HCT116 (cell line): ENCODE data around the gene DYNLL2. TPM values are rescaled to one million over a fixed set of nuclear protein-coding genes. Genes with fewer than 3 reads are reported as not detected.

Experiments
- ATAC-seq: fragments of 200-7000 bp; cut with Tn5 transposase; 2 replicates; pipeline ENCODE4 v1.9.1; 2020; ENCODE audit warnings: mild to moderate bottlenecking, moderate library complexity
- BruUV-seq: library from RNA; stranded (reverse); fragments of 400-500 nt; replicated peaks from 2 replicates; lab custom pipeline; 2021; lab: Mats Ljungman, UMichigan
- CTCF ChIA-PET: fragments of 300-600 bp; sonication (Branson Sonifier 250); formaldehyde crosslinking; loops from one replicate; lab custom pipeline; 2021; ENCODE audit warnings: antibody characterized with exemption; lab: Charles Lee
- POLR2A ChIA-PET: fragments of 300-600, 350-600 bp; sonication (Branson Sonifier 250); formaldehyde crosslinking; loops from one replicate; lab custom pipeline; 2021; ENCODE audit warnings: antibody characterized with exemption; lab: Charles Lee
- RAD21 ChIA-PET, 2 experiments: fragments of 300-600 bp; sonication (Branson Sonifier 250); formaldehyde crosslinking; loops; one replicate each; lab custom pipeline; 2023; ENCODE audit warnings: low total read pairs in 2 of 2; ENCODE audit not compliant: uncharacterized antibody in 2 of 2, unreplicated experiment in 2 of 2, low non-redundant PET in 1 of 2; lab: Charles Lee
- DNase-seq: peaks from one replicate; pipeline ENCODE4 v3.0.0-alpha.2; 2010; ENCODE audit warnings: low read depth, low spot score
- H2AFZ ChIP-seq: fragments of 200-600 bp; shearing (Covaris generic), sonication (generic); 2 replicates; pipeline ENCODE4 v1.6.1; 2017; ENCODE audit warnings: low read depth, mixed run types, mixed read lengths, antibody characterized with exemption, low read length; ENCODE audit not compliant: poor library complexity, severe bottlenecking
- H3K27ac ChIP-seq: 2 replicates; pipeline ENCODE4 v1.5.1; 2012; ENCODE audit warnings: low read depth, low read length
- H3K27me3 ChIP-seq: fragments of 200-600 bp; sonication (generic); 2 replicates; pipeline ENCODE4 v1.6.1; 2016; ENCODE audit warnings: mixed run types, low read length, mixed read lengths; ENCODE audit not compliant: insufficient read depth
- H3K36me3 ChIP-seq, 2 experiments: fragments of 200-500 bp in 1 of 2; fragments of 200-600 bp in 1 of 2; sonication (Bioruptor generic) in 1 of 2; sonication (generic) in 1 of 2; 2 replicates each; pipeline versions ENCODE4 v1.5.1 to v1.6.1; 2014 to 2016; ENCODE audit warnings: low read length in 2 of 2, inconsistent platforms in 1 of 2, mixed read lengths in 1 of 2, mixed run types in 1 of 2; ENCODE audit not compliant: insufficient read depth in 2 of 2, control insufficient read depth in 1 of 2
- H3K4me1 ChIP-seq, 2 experiments: fragments of 200-600 bp in 1 of 2; sonication (generic) in 1 of 2; 2 replicates each; pipeline versions ENCODE4 v1.5.1 to v1.6.1; 2012 to 2017; ENCODE audit warnings: low read length in 2 of 2, inconsistent platforms in 1 of 2, mild to moderate bottlenecking in 1 of 2, mixed read lengths in 1 of 2, mixed run types in 1 of 2, moderate library complexity in 1 of 2; ENCODE audit not compliant: insufficient read depth in 2 of 2, control insufficient read depth in 1 of 2
- H3K4me2 ChIP-seq: fragments of 200-600 bp; sonication (generic); 2 replicates; pipeline ENCODE4 v1.6.1; 2017; ENCODE audit warnings: mixed run types, low read length, mixed read lengths
- H3K4me3 ChIP-seq, 2 experiments: fragments of 200-600 bp in 1 of 2; sonication (generic) in 1 of 2; replicated peaks in 1 of 2; 2 replicates each; pipeline ENCODE4 v1.5.1; 2011 to 2016; ENCODE audit warnings: low read length in 2 of 2, control low read depth in 1 of 2, low read depth in 1 of 2, mild to moderate bottlenecking in 1 of 2, mixed read lengths in 1 of 2, mixed run types in 1 of 2
- H3K79me2 ChIP-seq: fragments of 200-600 bp; sonication (generic); 2 replicates; pipeline ENCODE4 v1.6.1; 2017; ENCODE audit warnings: mild to moderate bottlenecking, mixed run types, low read length, moderate library complexity, mixed read lengths; ENCODE audit not compliant: insufficient read depth
- H3K9ac ChIP-seq: fragments of 200-600 bp; sonication (generic); 2 replicates; pipeline ENCODE4 v1.6.1; 2016; ENCODE audit warnings: low read length, mixed read lengths
- H3K9me2 ChIP-seq: fragments of 200-600 bp; sonication (generic), shearing (Covaris generic); 2 replicates; pipeline ENCODE4 v1.6.1; 2017; ENCODE audit warnings: mixed run types, mild to moderate bottlenecking, moderate library complexity; ENCODE audit not compliant: insufficient read depth
- H3K9me3 ChIP-seq, 2 experiments: fragments of 200-500 bp in 1 of 2; fragments of 200-600 bp in 1 of 2; sonication (Bioruptor generic) in 1 of 2; sonication (generic) in 1 of 2; 2 replicates each; pipeline ENCODE4 v1.6.1; 2014 to 2017; ENCODE audit warnings: low read length in 2 of 2, mixed read lengths in 2 of 2, inconsistent platforms in 1 of 2, low read depth in 1 of 2, mild to moderate bottlenecking in 1 of 2, mixed run types in 1 of 2, moderate library complexity in 1 of 2; ENCODE audit not compliant: control insufficient read depth in 1 of 2, insufficient read depth in 1 of 2
- H4K20me1 ChIP-seq: fragments of 200-600 bp; sonication (generic), shearing (Covaris generic); 2 replicates; pipeline ENCODE4 v1.6.1; 2017; ENCODE audit warnings: mixed run types, mild to moderate bottlenecking, moderate library complexity; ENCODE audit not compliant: insufficient read depth
- CTCF ChIP-seq, 3 experiments: fragments of 200-600 bp in 1 of 3; sonication (generic) in 1 of 3; IDR thresholded peaks in 2 of 3; conservative IDR thresholded peaks in 1 of 3; 2 replicates each; pipeline ENCODE4 v1.5.1; 2012 to 2017; ENCODE audit warnings: low read depth in 2 of 3, low read length in 2 of 3, antibody characterized with exemption in 1 of 3, borderline replicate concordance in 1 of 3, control low read depth in 1 of 3, mild to moderate bottlenecking in 1 of 3, mixed read lengths in 1 of 3, mixed run types in 1 of 3, moderate library complexity in 1 of 3; ENCODE audit not compliant: insufficient read depth in 1 of 3
- EGR1 ChIP-seq: IDR thresholded peaks from 2 replicates; pipeline ENCODE4 v1.6.1; 2012; ENCODE audit warnings: low read depth
- EZH2 ChIP-seq: fragments of 200-600 bp; sonication (generic); IDR thresholded peaks from 2 replicates; pipeline ENCODE4 v1.6.1; 2017; ENCODE audit warnings: antibody characterized with exemption, mixed run types
- FOSL1 ChIP-seq: IDR thresholded peaks from 2 replicates; pipeline ENCODE4 v1.6.1; 2012; ENCODE audit warnings: low read depth
- JUND ChIP-seq: IDR thresholded peaks from 2 replicates; pipeline ENCODE4 v1.6.1; 2012
- MAX ChIP-seq: IDR thresholded peaks from 2 replicates; pipeline ENCODE4 v1.6.1; 2012
- POLR2AphosphoS5 ChIP-seq: IDR thresholded peaks from 2 replicates; pipeline ENCODE4 v1.6.1; 2011; ENCODE audit warnings: mild to moderate bottlenecking, low read depth, low read length, moderate library complexity
- REST ChIP-seq: IDR thresholded peaks from 2 replicates; pipeline ENCODE4 v1.6.1; 2012; ENCODE audit warnings: low read depth
- SRF ChIP-seq: IDR thresholded peaks from 2 replicates; pipeline ENCODE4 v1.6.1; 2012; ENCODE audit warnings: low read depth
- YY1 ChIP-seq: IDR thresholded peaks from 2 replicates; pipeline ENCODE4 v1.6.1; 2011; ENCODE audit warnings: low read length, low read depth, moderate library complexity, mild to moderate bottlenecking; ENCODE audit not compliant: insufficient replicate concordance; ENCODE audit errors: extremely low read depth
- ZBTB33 ChIP-seq: IDR thresholded peaks from 2 replicates; pipeline ENCODE4 v1.6.1; 2011; ENCODE audit warnings: mild to moderate bottlenecking, low read length, moderate library complexity; ENCODE audit not compliant: insufficient replicate concordance; ENCODE audit errors: extremely low read depth
- ZFX ChIP-seq: fragments of 450-650 bp; IDR thresholded peaks from 2 replicates; pipeline ENCODE4 v1.6.1; 2017
- ZNF274 ChIP-seq: fragments of 200-500 bp; sonication (Bioruptor generic); IDR thresholded peaks from 2 replicates; pipeline ENCODE4 v1.6.1; 2014; ENCODE audit warnings: mild to moderate bottlenecking, low read depth, low read length, inconsistent platforms
- intact Hi-C: fragments of 100-400 bp; cut with micrococcal nuclease; formaldehyde crosslinking; loops from 2 replicates; pipeline ENCODE4 v1.10.0; 2022
- total RNA-seq: library from RNA; stranded (reverse); gene quantifications from one replicate; pipeline ENCODE4 v1.2.1, GENCODE V29; 2021; ENCODE audit not compliant: unreplicated experiment

DYNLL2 gene
- total RNA-seq, 1 experiment from 2014 or later: 54.9 TPM

- TF ChIP-seq ZBTB33 (no peak), SRF (no peak), MAX (no peak)
Observed at GRCh38 chr17:58119491-58119890, 36.3 kb downstream of the DYNLL2 start (continued).

GRCh38 chr17:58120195-58120822, 37.1 kb downstream of the DYNLL2 start:
- ChIA-PET POLR2A (no interaction called here), RAD21 (no interaction called here), CTCF (interaction anchor here (1.0 kb wide), 1 partner anchor 53 kb away, joined by 8 read pairs; no protein-coding TSS in a partner anchor)
- H4K20me1 ChIP-seq: no peaks in the 10 kb centered on the region
- BruUV-seq: no TSS peak
- no peak overlapping the region for H3K4me2 ChIP-seq
- intact Hi-C loops: loop anchor here (5.0 kb wide), 1 partner anchor 137 kb away; no protein-coding TSS in a partner anchor
- H3K36me3 ChIP-seq: no peaks in the 10 kb centered on the region
- H3K4me1 ChIP-seq: no peaks in the 10 kb centered on the region
- ATAC-seq (peak; percentile 64), DNase-seq (peak; percentile 33)
- no peak for TF ChIP-seq JUND
- peak; percentile 36; the same call in 1 of the 2 replicates for TF ChIP-seq MAX
- TF ChIP-seq YY1: peak; percentile 7
- peak; percentile 99 for TF ChIP-seq REST
- no peak for TF ChIP-seq EGR1
- no peak for TF ChIP-seq EZH2
- TF ChIP-seq ZNF274: no peak
- TF ChIP-seq FOSL1: no peak
- no peak for TF ChIP-seq ZFX
- no peak for TF ChIP-seq POLR2AphosphoS5
- 0 out of 6 replicates have a peak, but pooled peaks of 1 of the 3 experiments have one; percentile 2 for TF ChIP-seq CTCF (IDR thresholded peaks at IDR 0.05 in 2 of 3, conservative IDR thresholded peaks at IDR 0.05 in 1 of 3; ENCODE audit: borderline replicate concordance in 1 of 3, insufficient read depth in 1 of 3, low read depth in 2 of 3, low read length in 2 of 3)
- H2AFZ ChIP-seq: no peak overlapping the region
- no peaks in the 10 kb centered on the region for H3K79me2 ChIP-seq
- no peaks in the 10 kb centered on the region for H3K9me3 ChIP-seq
- no peak overlapping the region for H3K4me3 ChIP-seq
- no peak overlapping the region for H3K9ac ChIP-seq
- H3K27ac ChIP-seq: no peak overlapping the region
- H3K27me3 ChIP-seq: peaks cover 15% of the 10 kb centered on the region; the same call in 1 of the 2 replicates
- no peaks in the 10 kb centered on the region for H3K9me2 ChIP-seq
